HL-60 (cell line): ENCODE data around the gene XPA.
A peak's percentile ranks its signal among the peaks of the same experiment; 100 is the strongest.

ENCODE experiments used
- DNase-seq, 2 experiments: peaks; one replicate each; pipeline ENCODE4 v3.0.0-alpha.2; 2010 to 2020; ENCODE audit warnings: low read depth in 1 of 2, low spot score in 1 of 2
- H3K27ac ChIP-seq: fragments of 250-450 bp; sonication (Bioruptor Pico); replicated peaks from 2 replicates; pipeline ENCODE4 v1.5.1; 2020; ENCODE audit warnings: mild to moderate bottlenecking, moderate library complexity
- H3K27me3 ChIP-seq: fragments of 250-450 bp; sonication (Bioruptor Pico); 2 replicates; pipeline ENCODE4 v1.5.1; 2021; ENCODE audit warnings: mild to moderate bottlenecking, moderate library complexity; ENCODE audit not compliant: insufficient read depth, poor library complexity, severe bottlenecking
- H3K4me3 ChIP-seq: replicated peaks from 2 replicates; pipeline ENCODE4 v1.5.1; 2011; ENCODE audit warnings: mild to moderate bottlenecking, control low read depth, low read length; ENCODE audit not compliant: insufficient read depth
- GABPA ChIP-seq: IDR thresholded peaks from 2 replicates; pipeline ENCODE4 v1.6.1; 2012; ENCODE audit warnings: low read depth
- POLR2AphosphoS5 ChIP-seq: IDR thresholded peaks from 2 replicates; pipeline ENCODE4 v1.6.1; 2012; ENCODE audit warnings: low read depth
- SPI1 ChIP-seq: IDR thresholded peaks from 2 replicates; pipeline ENCODE4 v1.6.1; 2012; ENCODE audit warnings: low read depth, mild to moderate bottlenecking, borderline replicate concordance
- TF ChIP-seq, protein P1 (sequence below): IDR thresholded peaks from 2 replicates; pipeline ENCODE4 v1.6.1; 2012; ENCODE audit warnings: low read depth; ENCODE audit not compliant: insufficient replicate concordance
- TF ChIP-seq, protein P2 (sequence below): IDR thresholded peaks from one replicate; pipeline ENCODE4 v1.5.1; 2011; ENCODE audit warnings: low read length, control low read depth, inconsistent platforms; ENCODE audit not compliant: insufficient read depth

Gene XPA

DNA sequence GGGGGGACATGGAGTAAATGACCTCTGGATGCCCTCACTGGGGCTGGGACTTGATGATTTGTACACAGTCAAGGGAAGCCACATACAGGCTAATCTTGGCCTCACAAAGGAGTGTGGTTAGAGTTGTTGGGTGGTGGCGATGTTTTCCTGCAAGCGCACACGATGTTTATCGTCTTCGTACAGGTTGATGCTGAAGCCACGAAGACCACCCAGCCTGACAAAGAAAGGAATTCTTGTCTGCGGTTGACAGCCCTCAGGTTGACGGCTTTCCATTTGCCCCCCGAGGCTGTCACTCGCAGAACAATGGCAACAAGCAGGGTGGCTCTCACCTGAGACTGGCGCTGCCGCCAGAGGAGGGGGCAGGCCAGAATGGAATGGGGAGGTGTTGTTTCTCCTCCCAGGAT lies 14.1 kb upstream of the XPA start:
- no peak for DNase-seq
- Histone ChIP-seq H3K27me3 (no peaks in the 10 kb centered on the region), H3K4me3 (no peak overlapping the region), H3K27ac (no peak overlapping the region)
- TF ChIP-seq, protein P1, sequence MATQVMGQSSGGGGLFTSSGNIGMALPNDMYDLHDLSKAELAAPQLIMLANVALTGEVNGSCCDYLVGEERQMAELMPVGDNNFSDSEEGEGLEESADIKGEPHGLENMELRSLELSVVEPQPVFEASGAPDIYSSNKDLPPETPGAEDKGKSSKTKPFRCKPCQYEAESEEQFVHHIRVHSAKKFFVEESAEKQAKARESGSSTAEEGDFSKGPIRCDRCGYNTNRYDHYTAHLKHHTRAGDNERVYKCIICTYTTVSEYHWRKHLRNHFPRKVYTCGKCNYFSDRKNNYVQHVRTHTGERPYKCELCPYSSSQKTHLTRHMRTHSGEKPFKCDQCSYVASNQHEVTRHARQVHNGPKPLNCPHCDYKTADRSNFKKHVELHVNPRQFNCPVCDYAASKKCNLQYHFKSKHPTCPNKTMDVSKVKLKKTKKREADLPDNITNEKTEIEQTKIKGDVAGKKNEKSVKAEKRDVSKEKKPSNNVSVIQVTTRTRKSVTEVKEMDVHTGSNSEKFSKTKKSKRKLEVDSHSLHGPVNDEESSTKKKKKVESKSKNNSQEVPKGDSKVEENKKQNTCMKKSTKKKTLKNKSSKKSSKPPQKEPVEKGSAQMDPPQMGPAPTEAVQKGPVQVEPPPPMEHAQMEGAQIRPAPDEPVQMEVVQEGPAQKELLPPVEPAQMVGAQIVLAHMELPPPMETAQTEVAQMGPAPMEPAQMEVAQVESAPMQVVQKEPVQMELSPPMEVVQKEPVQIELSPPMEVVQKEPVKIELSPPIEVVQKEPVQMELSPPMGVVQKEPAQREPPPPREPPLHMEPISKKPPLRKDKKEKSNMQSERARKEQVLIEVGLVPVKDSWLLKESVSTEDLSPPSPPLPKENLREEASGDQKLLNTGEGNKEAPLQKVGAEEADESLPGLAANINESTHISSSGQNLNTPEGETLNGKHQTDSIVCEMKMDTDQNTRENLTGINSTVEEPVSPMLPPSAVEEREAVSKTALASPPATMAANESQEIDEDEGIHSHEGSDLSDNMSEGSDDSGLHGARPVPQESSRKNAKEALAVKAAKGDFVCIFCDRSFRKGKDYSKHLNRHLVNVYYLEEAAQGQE = no peak
- no peak for TF ChIP-seq GABPA
- TF ChIP-seq, protein P2, sequence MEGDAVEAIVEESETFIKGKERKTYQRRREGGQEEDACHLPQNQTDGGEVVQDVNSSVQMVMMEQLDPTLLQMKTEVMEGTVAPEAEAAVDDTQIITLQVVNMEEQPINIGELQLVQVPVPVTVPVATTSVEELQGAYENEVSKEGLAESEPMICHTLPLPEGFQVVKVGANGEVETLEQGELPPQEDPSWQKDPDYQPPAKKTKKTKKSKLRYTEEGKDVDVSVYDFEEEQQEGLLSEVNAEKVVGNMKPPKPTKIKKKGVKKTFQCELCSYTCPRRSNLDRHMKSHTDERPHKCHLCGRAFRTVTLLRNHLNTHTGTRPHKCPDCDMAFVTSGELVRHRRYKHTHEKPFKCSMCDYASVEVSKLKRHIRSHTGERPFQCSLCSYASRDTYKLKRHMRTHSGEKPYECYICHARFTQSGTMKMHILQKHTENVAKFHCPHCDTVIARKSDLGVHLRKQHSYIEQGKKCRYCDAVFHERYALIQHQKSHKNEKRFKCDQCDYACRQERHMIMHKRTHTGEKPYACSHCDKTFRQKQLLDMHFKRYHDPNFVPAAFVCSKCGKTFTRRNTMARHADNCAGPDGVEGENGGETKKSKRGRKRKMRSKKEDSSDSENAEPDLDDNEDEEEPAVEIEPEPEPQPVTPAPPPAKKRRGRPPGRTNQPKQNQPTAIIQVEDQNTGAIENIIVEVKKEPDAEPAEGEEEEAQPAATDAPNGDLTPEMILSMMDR = no peak
- TF ChIP-seq POLR2AphosphoS5 = no peak
- no peak for TF ChIP-seq SPI1

DNA sequence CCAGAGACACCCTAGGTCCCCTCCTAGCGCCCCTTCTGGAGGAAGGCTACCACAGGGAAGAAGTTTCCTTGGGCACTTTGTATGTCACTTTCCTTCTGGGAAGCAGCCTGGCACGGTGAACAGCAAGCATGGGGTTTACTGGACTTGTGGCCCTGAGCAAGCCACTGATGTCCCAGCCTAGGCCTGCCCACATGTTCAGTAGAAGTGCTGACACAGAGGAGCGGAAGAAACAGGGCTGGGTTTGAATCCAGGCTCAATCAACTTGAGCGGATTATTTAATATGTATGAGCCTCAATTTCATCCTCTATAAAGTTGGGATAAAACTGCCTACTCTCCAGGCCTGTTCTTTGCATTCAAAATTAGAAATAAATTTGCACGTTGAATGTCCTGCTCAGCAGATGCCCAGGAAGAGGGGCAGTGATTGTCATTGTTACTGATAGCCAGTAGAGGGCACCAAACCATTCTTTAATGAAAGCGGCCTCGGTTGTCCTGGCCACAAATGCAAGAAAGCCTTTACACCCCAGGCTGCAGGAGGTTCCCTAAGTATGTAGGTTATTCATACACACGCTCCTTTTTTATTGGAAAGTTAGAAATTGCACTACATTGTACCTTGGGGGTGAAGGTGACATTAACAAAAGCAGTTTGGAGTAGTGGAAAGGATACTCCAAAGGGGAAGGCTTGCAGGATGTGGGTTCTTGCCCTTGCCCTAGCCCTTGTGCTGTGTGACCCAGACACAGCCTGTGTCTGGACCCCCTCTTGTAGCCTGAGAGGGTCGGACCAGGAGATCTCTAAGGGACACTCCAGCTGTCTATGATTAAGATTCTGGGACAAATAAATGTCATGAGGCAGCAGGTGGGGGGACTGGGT lies 13.4 kb upstream of the XPA start:
- DNase-seq = peak; percentile 13 to 68
- H3K4me3 ChIP-seq = no peak overlapping the region

DNA sequence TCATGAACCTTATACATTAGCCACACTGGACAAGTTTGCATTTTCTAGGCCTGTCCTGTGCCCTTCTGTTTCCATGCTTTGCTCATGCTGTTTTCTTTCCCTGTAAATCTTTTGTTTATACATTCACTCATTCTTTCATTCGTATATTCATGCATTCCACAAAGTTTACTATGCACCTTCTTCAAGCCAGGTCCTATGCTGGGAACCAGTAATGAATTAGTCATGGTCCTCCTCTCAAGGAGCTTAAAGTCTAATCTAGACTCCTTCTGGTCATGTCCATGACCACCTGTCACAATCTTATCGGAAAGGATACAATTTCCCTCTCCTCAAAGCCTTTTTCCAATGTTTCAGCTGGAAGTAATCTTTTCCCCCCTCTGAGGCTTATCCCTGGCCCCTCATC lies 9.1 kb upstream of the XPA start:
- no peak for TF ChIP-seq GABPA
- no peak for TF ChIP-seq SPI1
- TF ChIP-seq, protein P1 = no peak
- TF ChIP-seq, protein P2 = no peak
- no peak for TF ChIP-seq POLR2AphosphoS5
- Histone ChIP-seq H3K4me3 (no peak overlapping the region), H3K27ac (no peak overlapping the region), H3K27me3 (no peaks in the 10 kb centered on the region)
- no peak for DNase-seq

More for the DNA sequence above, 13.4 kb upstream of the XPA start:
- no peak overlapping the region for H3K27ac ChIP-seq
- TF ChIP-seq SPI1 = no peak
- TF ChIP-seq, protein P2 = peak; percentile 68
- H3K27me3 ChIP-seq = no peaks in the 10 kb centered on the region
